SK-N-SH treated with all-trans-retinoic acid at 6 μM for 48 hours (cell line): Measurements from ENCODE around the gene CCNL2.

ENCODE experiments used
- ATAC-seq: fragments of 200-7000 bp; cut with Tn5 transposase; 3 replicates; pipeline ENCODE4 v1.9.1; 2020; ENCODE audit warnings: mild to moderate bottlenecking, moderate library complexity
- BACH2 ChIP-seq: fragments of 250-450 bp; sonication (Bioruptor Pico); IDR thresholded peaks from 2 replicates; pipeline ENCODE4 v1.9.0; 2021; ENCODE audit warnings: mild to moderate bottlenecking, borderline replicate concordance
- CREB5 ChIP-seq: fragments of 250-450 bp; sonication (Bioruptor Pico); IDR thresholded peaks from 2 replicates; pipeline ENCODE4 v1.5.1; 2020; ENCODE audit warnings: low read depth, mild to moderate bottlenecking, moderate library complexity
- CSDC2 ChIP-seq: fragments of 250-450 bp; sonication (Bioruptor Pico); IDR thresholded peaks from 2 replicates; pipeline ENCODE4 v1.5.0; 2020; ENCODE audit warnings: mild to moderate bottlenecking, moderate library complexity
- CSRNP3 ChIP-seq: fragments of 250-450 bp; sonication (Bioruptor Pico); IDR thresholded peaks from 2 replicates; pipeline ENCODE4 v1.5.1; 2021; ENCODE audit warnings: mild to moderate bottlenecking, moderate library complexity
- GLIS3 ChIP-seq: fragments of 250-450 bp; sonication (Bioruptor Pico); IDR thresholded peaks from 2 replicates; pipeline ENCODE4 v1.5.0; 2020; ENCODE audit warnings: mild to moderate bottlenecking, moderate library complexity
- OSR1 ChIP-seq: fragments of 250-450 bp; sonication (Bioruptor Pico); IDR thresholded peaks from 2 replicates; pipeline ENCODE4 v1.8.0; 2022; ENCODE audit warnings: moderate library complexity, mild to moderate bottlenecking, inconsistent platforms
- PATZ1 ChIP-seq: fragments of 250-450 bp; sonication (Bioruptor Pico); IDR thresholded peaks from 2 replicates; pipeline ENCODE4 v1.8.0; 2020; ENCODE audit warnings: mild to moderate bottlenecking, moderate library complexity, borderline replicate concordance
- POU6F1 ChIP-seq: fragments of 250-450 bp; sonication (Bioruptor Pico); IDR thresholded peaks from 2 replicates; pipeline ENCODE4 v1.8.0; 2021; ENCODE audit warnings: low read depth, mild to moderate bottlenecking, moderate library complexity, borderline replicate concordance
- PPARA ChIP-seq: fragments of 250-450 bp; sonication (Bioruptor Pico); IDR thresholded peaks from 2 replicates; pipeline ENCODE4 v1.5.0; 2020; ENCODE audit warnings: mild to moderate bottlenecking, borderline replicate concordance
- RARB ChIP-seq: fragments of 250-450 bp; sonication (Bioruptor Pico); IDR thresholded peaks from 2 replicates; pipeline ENCODE4 v1.8.0; 2021; ENCODE audit warnings: mild to moderate bottlenecking, moderate library complexity
- TCF4 ChIP-seq: fragments of 250-450 bp; sonication (Bioruptor Pico); IDR thresholded peaks from 2 replicates; pipeline ENCODE4 v1.8.0; 2021; ENCODE audit warnings: mild to moderate bottlenecking, moderate library complexity, borderline replicate concordance
- TOX ChIP-seq: fragments of 250-450 bp; sonication (Bioruptor Pico); IDR thresholded peaks from 2 replicates; pipeline ENCODE4 v1.8.0; 2021; ENCODE audit warnings: mild to moderate bottlenecking, moderate library complexity, borderline replicate concordance
- TSHZ2 ChIP-seq: fragments of 250-450 bp; sonication (Bioruptor Pico); IDR thresholded peaks from 2 replicates; pipeline ENCODE4 v1.5.0; 2020; ENCODE audit warnings: mild to moderate bottlenecking, moderate library complexity
- ZC3H10 ChIP-seq: fragments of 250-450 bp; sonication (Bioruptor Pico); IDR thresholded peaks from 2 replicates; pipeline ENCODE4 v1.5.1; 2021; ENCODE audit warnings: mild to moderate bottlenecking, moderate library complexity
- ZFP3 ChIP-seq: fragments of 250-450 bp; sonication (Bioruptor Pico); IDR thresholded peaks from 2 replicates; pipeline ENCODE4 v1.5.0; 2020; ENCODE audit warnings: mild to moderate bottlenecking, moderate library complexity
- ZFP30 ChIP-seq: fragments of 450-650 bp; formaldehyde crosslinking; IDR thresholded peaks from 2 replicates; pipeline ENCODE4 v1.5.0; 2022; ENCODE audit warnings: mild to moderate bottlenecking, moderate library complexity
- ZNF565 ChIP-seq: fragments of 450-650 bp; formaldehyde crosslinking; conservative IDR thresholded peaks from 2 replicates; pipeline ENCODE4 v1.5.0; 2020; ENCODE audit warnings: low read depth, mild to moderate bottlenecking, moderate library complexity
- ZNF70 ChIP-seq: fragments of 450-650 bp; formaldehyde crosslinking; IDR thresholded peaks from 2 replicates; pipeline ENCODE4 v1.5.0; 2020; ENCODE audit warnings: mild to moderate bottlenecking, moderate library complexity
- ZNF8 ChIP-seq: fragments of 450-650 bp; formaldehyde crosslinking; IDR thresholded peaks from 2 replicates; pipeline ENCODE4 v1.5.0; 2020; ENCODE audit warnings: mild to moderate bottlenecking, moderate library complexity

The CCNL2 gene

GRCh38 chr1:1345860-1346500 lies 53.2 kb downstream of the CCNL2 start:
- no peak for ATAC-seq
- no peak for TF ChIP-seq CSRNP3 (CRISPR knock-in tag)
- TF ChIP-seq ZNF8 (CRISPR knock-in tag) = no peak

- no peak for ATAC-seq
- no peak for TF ChIP-seq TOX
- TF ChIP-seq ZFP3 (CRISPR knock-in tag) = no peak
These were observed 53.8 kb downstream of the CCNL2 start for GRCh38 chr1:1345384-1345783.

- peak; percentile 66 for ATAC-seq
- no peak for TF ChIP-seq PATZ1 (CRISPR knock-in tag)
- no peak for TF ChIP-seq CREB5 (CRISPR knock-in tag)
- TF ChIP-seq BACH2 (CRISPR knock-in tag) = no peak
- TF ChIP-seq POU6F1 (CRISPR knock-in tag) = no peak
- no peak for TF ChIP-seq RARB (CRISPR knock-in tag)
- TF ChIP-seq ZC3H10 = no peak
- TF ChIP-seq CSRNP3 (CRISPR knock-in tag) = no peak
- TF ChIP-seq PPARA = no peak
- TF ChIP-seq GLIS3 (CRISPR knock-in tag) = no peak
- TF ChIP-seq TSHZ2 (CRISPR knock-in tag) = no peak
- no peak for TF ChIP-seq ZFP3 (CRISPR knock-in tag)
- no peak for TF ChIP-seq ZNF70 (CRISPR knock-in tag)
- TF ChIP-seq ZFP30 (CRISPR knock-in tag) = no peak
- TF ChIP-seq, all 23 proteins: peak for 0
These were observed 54.3 kb downstream of the CCNL2 start for GRCh38 chr1:1344655-1345361.

- ATAC-seq = no peak
- TF ChIP-seq TCF4 (CRISPR knock-in tag) = no peak
- no peak for TF ChIP-seq ZNF565
- no peak for TF ChIP-seq OSR1
- no peak for TF ChIP-seq ZNF70 (CRISPR knock-in tag)
- no peak for TF ChIP-seq ZC3H10
- TF ChIP-seq CSDC2 (CRISPR knock-in tag) = no peak
These were observed 55.2 kb downstream of the CCNL2 start for GRCh38 chr1:1343811-1344421.
